AG09319 (cell line): ENCODE measurements around the gene ASAP2.

Experiments used
- DNase-seq: peaks from one replicate; pipeline ENCODE4 v3.0.0-alpha.2; 2010; ENCODE audit warnings: low read depth; ENCODE audit errors: extremely low read depth
- TF ChIP-seq, protein P1 (sequence below): IDR thresholded peaks from 2 replicates; pipeline ENCODE4 v1.5.1; 2011; ENCODE audit warnings: low read depth, mild to moderate bottlenecking, inconsistent platforms, low read length, moderate library complexity

Gene ASAP2

DNA sequence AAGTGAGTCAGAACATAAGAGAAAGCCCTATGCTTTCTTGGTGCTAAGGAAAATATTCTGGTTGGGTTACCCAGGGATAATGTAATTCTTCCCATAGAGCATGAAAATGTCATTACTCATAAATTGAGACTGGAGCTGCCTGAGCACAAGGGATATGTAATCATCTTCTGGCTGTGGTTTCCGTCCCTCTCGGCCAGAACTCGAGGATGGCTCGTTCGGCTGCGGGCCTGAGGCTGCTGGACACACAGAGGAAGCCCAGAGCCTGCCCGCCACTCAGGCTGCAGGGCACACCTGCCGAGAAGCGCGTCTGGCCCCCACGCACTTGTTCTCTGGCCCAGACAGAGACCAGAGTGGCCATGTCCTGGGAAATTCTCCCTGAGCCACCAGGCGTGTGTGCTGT is 104.9 kb downstream of the ASAP2 start:
- peak; percentile 52 for DNase-seq
- TF ChIP-seq, protein P1, sequence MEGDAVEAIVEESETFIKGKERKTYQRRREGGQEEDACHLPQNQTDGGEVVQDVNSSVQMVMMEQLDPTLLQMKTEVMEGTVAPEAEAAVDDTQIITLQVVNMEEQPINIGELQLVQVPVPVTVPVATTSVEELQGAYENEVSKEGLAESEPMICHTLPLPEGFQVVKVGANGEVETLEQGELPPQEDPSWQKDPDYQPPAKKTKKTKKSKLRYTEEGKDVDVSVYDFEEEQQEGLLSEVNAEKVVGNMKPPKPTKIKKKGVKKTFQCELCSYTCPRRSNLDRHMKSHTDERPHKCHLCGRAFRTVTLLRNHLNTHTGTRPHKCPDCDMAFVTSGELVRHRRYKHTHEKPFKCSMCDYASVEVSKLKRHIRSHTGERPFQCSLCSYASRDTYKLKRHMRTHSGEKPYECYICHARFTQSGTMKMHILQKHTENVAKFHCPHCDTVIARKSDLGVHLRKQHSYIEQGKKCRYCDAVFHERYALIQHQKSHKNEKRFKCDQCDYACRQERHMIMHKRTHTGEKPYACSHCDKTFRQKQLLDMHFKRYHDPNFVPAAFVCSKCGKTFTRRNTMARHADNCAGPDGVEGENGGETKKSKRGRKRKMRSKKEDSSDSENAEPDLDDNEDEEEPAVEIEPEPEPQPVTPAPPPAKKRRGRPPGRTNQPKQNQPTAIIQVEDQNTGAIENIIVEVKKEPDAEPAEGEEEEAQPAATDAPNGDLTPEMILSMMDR: no peak

GRCh38 chr2:9312591-9312990 is 106.0 kb downstream of the ASAP2 start:
- TF ChIP-seq, protein P1: no peak
- no peak for DNase-seq

GRCh38 chr2:9313443-9313842 is 106.8 kb downstream of the ASAP2 start:
- DNase-seq: no peak
- TF ChIP-seq, protein P1: no peak

- no peak for DNase-seq
- TF ChIP-seq, protein P1: no peak
Measured at GRCh38 chr2:9315280-9315847, 108.8 kb downstream of the ASAP2 start.

- TF ChIP-seq, protein P1: no peak
- DNase-seq: no peak
Measured at GRCh38 chr2:9317559-9317958, 110.9 kb downstream of the ASAP2 start.

GRCh38 chr2:9318461-9319337 is 112.1 kb downstream of the ASAP2 start:
- DNase-seq: no peak
- TF ChIP-seq, protein P1: no peak

DNA sequence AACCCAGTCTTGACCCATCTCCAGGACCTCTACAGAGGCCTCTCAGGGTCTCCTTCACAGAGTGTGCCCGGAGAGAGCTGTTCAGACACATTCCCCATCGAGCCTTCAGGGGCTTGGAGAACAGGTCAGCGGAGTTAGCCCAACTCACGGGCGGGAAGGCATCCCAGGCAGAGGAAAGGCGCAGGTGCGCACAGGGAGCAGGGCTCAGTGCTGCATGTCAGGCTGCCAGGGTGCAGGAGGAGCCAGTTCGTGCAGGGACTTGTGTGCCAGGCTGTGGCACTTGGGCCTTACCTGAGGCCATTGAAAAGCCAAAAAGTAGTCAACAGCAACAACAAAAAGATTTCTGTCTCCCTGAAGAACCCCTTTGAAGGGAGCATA is 112.7 kb downstream of the ASAP2 start:
- TF ChIP-seq, protein P1: no peak

More for the DNA sequence above, 112.7 kb downstream of the ASAP2 start:
- no peak for DNase-seq
